Limb (tissue), 2 donors: ENCODE results near the gene MYO1A.
"Not testable (repeated sequence)": the region's sequence is repeated elsewhere in the genome, so short reads cannot be mapped to it uniquely, and the experiment has no call there.

Source experiments
- DNase-seq, 2 donors: peaks; one replicate each; pipeline ENCODE4 v3.0.0-alpha.2; 2016; ENCODE audit errors: extremely low spot score in 2 of 2

MYO1A gene

GRCh38 chr12:57019983-57020719 is 29.8 kb downstream of the MYO1A start:
- DNase-seq: no peak

GRCh38 chr12:57018906-57019305 is 31.0 kb downstream of the MYO1A start:
- no peak for DNase-seq

GRCh38 chr12:57018353-57018752 is 31.6 kb downstream of the MYO1A start:
- DNase-seq: not testable (repeated sequence)

GRCh38 chr12:57016348-57016747 is 33.6 kb downstream of the MYO1A start, which contains the start of gene TAC3:
TAC3 (minus strand) TSS chr12:57016529; CDS start chr12:57015797, 732 bp downstream.
- no peak for DNase-seq

- DNase-seq: no peak
Measured at GRCh38 chr12:57012600-57013465, 37.1 kb downstream of the MYO1A start.

- no peak for DNase-seq
Measured at GRCh38 chr12:57011438-57012424, 38.2 kb downstream of the MYO1A start.

- DNase-seq: no peak
Measured at GRCh38 chr12:57010627-57011247, 39.2 kb downstream of the MYO1A start.

- DNase-seq: no peak
Measured at GRCh38 chr12:57009949-57010626, 39.8 kb downstream of the MYO1A start.

GRCh38 chr12:57008178-57008577 is 41.8 kb downstream of the MYO1A start:
- peak in 1 of 2 donors; percentile 67 for DNase-seq

GRCh38 chr12:57006809-57007475 is 43.0 kb downstream of the MYO1A start:
- DNase-seq: no peak

GRCh38 chr12:57005980-57006808 is 43.7 kb downstream of the MYO1A start, which contains the start of gene ZBTB39:
ZBTB39 (minus strand) TSS chr12:57006546; CDS start chr12:57004917, 1,629 bp downstream.
- DNase-seq: peak; percentile 64 to 85

GRCh38 chr12:57004651-57005050 is 45.3 kb downstream of the MYO1A start:
- no peak for DNase-seq

- DNase-seq: no peak
Measured at GRCh38 chr12:57003395-57003794, 46.5 kb downstream of the MYO1A start.

GRCh38 chr12:57001448-57001906 is 48.5 kb downstream of the MYO1A start:
- DNase-seq: peak in 1 of 2 donors; percentile 58

- no peak for DNase-seq
Measured at GRCh38 chr12:57000393-57000792, 49.5 kb downstream of the MYO1A start.

- DNase-seq: no peak
Measured at GRCh38 chr12:56999456-56999855, 50.5 kb downstream of the MYO1A start.

GRCh38 chr12:56998981-56999380 is 50.9 kb downstream of the MYO1A start:
- DNase-seq: no peak

- DNase-seq: no peak
Measured at GRCh38 chr12:56998316-56998715, 51.6 kb downstream of the MYO1A start.
